ENCODE results near the gene DRC7.
"Not testable (repeated sequence)": the region's sequence is repeated elsewhere in the genome, so short reads cannot be mapped to it uniquely, and the experiment has no call there.

Gene DRC7

DNA sequence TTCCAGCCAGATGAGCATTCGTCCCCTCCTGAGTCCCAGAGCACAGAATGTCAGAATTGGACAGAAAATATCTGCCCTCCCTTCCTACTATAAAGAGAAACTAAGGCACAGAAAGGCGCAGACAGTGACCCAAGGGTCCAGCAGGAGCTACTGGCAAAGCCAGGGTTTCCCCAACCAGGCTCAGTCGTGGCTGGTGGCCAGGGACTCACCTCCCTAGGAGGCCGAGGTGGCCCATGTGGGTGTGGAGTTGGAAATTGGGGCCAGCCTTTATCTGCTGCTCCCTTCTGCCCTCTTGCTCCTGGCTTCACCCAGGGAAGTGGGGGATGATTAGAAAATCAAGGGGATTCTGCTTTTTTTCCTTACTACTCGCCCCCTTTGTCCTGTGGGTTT, 1.1 kb downstream of the DRC7 start:
- no peak for DNase-seq

DNA sequence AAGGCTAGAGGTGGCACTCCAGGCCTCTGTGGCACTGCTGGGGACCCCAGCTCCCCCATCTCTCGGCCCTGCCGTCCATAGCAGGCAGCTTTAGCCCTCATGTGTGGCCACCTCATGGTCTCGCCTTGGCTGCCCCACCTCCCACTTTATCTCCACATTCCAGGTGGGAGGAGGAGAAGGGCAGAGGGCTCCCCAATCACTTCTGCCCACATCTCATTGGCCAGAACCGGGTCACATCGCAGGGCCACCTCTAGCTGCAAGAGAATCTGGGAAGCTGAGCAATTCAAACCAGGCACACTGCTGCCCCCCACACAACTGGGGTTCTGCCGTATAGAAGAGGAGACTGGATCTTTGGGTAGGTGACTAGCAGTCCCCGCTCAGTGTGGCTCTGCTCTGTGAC, 1.6 kb downstream of the DRC7 start:
- DNase-seq, result no peak

DNA sequence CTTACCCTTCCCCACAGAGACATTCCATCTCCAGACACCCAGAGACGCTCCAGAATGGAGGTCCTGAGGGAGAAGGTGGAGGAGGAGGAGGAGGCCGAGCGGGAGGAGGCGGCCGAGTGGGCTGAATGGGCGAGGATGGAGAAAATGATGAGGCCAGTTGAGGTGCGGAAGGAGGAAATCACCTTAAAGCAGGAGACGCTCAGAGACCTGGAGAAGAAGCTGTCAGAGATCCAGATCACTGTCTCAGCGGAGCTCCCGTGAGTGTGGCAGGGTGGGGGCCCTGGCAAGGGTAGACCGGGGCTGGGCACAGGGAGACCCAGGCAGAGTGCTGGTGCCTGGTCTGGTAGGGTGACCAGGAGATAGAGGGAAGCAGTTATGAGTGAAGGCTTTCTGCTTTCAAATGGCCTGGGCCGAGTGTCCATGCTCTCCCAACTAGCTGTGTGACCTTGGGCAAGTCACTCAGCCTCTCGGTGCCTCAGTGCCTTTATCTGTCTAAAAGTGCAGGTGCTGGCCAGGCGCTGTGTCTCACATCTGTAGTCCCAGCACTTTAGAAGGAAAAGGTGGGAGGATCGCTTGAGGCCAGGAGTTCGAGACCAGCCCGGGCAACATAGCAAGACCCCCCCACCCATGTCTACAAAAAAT, 3.4 kb downstream of the DRC7 start:
- no peak for DNase-seq

DNA sequence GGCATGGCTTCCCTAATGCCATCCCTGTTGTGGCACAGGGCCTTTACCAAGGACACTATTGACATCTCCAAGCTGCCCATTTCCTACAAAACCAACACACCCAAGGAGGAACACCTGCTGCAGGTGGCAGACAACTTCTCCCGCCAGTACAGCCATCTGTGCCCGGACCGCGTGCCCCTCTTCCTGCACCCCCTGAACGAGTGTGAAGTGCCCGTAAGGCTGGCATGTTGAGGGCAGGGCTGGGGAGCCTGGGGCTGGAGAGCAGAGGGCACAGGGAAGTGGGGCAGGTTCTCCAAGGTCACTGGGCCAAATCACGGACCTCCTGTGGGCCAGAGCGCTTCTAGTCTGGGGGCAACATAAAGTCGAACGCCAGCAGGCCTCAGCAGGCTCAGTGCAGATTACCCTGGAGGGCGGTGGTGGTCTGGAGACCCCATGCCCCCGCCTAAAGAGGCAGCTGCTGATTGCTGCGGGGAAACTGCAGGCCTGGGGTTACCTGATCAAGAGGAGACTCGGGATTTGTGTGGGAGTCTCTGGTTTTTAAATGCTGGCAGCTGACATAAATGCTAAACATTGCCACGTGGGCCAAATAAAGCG, 4.3 kb downstream of the DRC7 start:
- DNase-seq, result no peak

DNA sequence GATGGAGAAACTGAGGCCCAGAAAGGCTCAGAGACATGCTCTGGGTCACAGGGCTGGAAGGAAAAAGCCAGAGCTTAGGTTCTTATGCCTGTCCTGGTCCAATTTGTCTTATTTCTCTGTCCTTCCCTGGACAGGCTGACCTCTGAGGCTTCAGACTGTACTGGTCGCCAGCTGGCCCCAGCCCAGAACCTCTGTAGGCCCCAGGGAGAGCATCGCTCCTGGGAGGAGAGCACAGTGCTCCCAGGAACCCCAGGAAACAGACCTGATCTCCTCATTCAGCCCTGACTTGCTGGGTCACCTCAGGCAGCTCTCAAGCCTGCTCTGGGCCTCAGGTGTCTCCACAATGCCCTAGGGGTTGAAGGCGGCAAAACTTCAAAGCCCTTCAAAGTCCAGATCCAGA, 4.9 kb downstream of the DRC7 start:
- no peak for DNase-seq

DNA sequence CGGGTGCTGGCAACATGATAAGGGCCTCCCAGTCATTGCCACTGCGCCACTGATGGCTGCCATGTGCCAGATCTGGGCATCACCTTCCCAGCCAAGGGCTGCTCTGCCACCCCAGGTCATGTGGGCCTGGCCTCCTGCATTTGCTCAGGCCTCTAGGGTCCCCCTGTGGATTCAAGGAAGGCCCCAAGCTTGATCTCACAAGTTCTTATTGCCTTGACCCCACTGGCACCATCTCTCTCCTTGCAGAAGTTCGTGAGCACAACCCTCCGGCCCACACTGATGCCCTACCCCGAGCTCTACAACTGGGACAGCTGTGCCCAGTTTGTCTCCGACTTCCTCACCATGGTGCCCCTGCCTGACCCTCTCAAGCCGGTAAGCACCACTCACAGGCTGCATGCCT, 5.3 kb downstream of the DRC7 start:
- DNase-seq, result no peak

DNA sequence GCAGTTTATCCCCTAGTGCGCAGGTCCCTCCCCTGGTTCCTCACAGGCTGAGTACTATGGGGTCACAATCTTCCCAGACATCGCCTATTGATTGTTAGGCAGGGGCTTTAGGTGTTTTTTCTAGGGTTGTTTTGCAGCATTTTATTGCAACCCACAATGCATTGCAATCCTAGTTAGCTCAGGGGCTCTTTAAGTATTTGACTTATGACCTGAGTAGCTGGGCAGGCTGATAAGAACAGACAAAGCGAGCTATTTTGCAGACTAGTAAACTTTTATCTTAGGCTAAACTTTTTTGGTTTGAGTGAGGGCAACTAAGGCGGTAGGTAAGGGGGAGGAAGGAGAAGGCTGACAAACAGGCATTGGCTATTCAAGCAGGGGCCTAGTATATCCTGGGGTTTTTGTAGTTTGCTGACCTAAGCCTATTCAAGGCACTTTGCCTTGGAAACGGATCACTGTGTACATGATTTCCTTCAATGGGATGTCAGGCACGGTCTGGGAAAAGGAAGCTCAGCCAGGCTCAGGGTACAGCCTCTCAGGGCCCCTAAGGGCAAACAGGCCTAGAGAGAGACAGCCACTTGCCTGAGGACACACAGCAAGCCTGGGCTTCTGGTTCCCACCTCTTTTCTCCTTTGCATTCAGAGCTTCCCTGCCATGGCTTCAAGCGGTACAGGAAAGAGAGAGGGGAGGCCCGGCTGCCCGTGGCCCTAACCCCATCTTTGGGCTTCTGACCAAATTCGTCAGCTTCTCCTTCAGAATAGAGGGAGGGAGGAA, 6.4 kb downstream of the DRC7 start:
- no peak for DNase-seq

DNA sequence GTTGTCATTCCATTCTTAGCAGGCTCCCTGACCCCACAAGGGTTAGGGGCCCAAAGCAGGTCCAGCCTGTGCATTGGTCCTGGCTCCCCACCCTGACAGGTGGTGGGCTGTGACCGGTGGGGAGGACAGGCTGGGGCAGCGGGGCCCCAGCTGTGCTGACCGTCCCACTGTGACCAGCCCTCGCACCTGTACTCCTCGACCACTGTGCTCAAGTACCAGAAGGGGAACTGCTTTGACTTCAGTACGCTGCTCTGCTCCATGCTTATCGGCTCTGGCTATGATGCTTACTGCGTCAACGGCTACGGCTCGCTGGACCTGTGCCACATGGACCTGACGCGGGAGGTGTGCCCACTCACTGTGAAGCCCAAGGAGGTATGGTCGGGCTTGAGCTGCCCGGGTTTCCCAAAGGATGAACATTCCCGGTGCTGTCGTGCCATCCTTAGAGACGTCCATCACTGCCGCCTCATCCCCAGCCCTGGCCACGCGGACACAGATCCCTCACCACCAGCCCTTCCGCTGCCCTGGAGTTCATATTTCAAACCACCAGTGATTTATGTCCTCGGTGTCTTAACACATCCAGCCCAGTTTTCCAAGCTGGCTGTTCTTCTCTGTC, 7.3 kb downstream of the DRC7 start:
- no peak for DNase-seq

DNA sequence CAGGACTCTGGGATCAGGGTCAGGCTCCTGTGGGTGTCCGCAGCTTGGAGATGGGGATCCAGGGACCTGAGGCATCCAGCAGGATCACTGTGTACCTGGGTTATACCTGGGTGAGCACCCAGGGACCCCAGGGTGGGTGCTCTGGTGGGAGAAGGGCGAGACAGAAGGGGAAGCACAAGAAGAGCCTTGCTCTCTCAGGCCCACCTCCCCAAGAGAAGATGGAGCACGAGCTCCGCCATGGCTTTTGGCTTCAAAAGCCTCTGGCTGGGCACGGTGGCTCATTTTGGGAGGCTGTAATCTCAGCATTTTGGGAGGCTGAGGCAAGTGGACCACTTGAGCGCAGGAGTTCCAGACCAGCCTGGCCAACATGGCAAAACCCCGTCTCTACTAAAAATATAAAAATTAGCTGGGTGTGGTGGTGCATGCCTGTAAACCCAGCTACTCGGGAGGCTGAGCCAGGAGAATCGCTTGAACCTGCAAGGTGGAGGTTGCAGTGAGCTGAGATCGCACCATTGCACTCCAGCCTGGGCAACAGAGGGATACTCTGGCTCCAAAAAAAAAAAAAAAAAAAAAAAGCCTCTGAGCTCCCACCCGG, 8.9 kb downstream of the DRC7 start:
- DNase-seq, result no peak

DNA sequence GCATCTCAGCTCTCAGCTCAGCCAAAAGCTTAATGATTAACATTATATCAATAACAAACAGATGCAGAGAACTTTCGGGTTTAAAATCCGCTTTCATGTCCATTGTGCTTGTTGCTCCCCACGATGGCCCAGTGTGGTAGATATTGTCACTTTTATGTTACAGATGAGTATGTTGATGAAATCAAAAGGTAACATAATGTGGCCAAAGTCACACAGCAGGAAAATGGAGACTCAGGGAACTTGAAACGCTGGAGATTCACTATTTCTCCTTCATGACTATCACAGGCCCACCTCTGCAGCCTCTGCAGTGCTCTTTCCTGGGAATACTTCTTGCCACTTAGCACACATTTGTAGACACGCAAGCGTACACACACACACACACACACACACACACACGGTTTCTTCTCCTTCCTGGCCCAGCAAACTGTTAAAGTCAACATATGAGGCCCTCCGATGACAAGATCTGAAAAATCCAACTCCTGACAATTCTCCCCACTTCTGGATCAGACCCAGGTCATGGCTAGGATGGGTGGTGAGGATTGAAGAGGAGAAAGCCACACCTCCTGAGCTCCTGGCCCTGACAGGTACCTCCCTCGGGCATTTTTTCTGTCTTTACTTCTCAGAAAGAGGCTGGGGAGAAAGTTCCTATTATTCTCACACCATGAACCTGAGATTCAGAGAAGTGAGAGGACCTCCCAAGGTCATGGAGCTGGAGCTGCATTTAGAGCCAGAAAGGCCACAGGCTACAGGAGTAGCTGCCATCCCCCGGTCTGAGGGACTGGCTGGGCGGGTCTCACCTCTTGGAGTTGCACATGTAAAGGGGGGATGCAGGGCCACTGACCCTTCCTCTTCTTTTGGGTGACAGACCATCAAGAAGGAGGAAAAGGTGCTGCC, 9.7 kb downstream of the DRC7 start:
- DNase-seq, result no peak

DNA sequence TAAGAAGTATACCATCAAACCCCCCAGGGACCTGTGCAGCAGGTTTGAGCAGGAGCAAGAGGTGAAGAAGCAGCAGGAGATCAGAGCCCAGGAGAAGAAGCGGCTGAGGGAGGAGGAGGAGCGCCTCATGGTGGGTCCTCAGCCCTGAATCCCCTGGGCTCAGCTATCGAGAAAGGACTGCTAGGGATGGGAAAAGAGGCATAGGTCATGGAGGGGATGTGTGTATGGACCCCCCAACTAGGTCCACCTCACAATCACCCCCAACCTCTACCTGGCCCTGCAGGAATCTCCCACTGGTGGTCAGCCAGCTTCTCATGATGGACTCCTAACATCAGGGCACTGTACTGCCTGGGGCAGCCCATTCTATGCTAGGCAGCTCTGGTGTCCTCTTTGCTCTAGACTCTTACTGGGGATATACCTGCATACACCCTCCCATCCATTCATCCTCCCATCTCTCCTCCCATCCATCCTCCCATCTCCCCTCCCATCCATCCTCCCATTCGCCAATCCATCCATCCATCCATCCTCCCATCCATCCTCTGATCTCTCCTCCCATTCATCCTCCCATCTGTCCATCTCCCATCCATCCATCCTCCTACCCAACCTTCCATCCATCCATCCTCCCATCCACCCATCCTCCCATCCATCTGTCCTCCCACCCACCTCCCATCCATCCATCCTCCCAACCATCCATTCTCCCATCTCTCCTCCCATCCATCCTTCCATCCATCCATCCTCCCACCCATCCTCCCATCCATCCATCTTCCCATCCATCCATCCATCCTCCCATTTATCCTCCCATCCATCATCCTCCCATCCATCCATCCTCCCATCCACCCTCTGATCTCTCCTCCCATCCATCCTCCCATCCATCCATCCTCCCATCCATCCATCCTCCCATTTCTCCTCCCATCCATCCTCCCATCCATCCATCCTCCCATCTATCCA, 10.6 kb downstream of the DRC7 start:
- no peak for DNase-seq

DNA sequence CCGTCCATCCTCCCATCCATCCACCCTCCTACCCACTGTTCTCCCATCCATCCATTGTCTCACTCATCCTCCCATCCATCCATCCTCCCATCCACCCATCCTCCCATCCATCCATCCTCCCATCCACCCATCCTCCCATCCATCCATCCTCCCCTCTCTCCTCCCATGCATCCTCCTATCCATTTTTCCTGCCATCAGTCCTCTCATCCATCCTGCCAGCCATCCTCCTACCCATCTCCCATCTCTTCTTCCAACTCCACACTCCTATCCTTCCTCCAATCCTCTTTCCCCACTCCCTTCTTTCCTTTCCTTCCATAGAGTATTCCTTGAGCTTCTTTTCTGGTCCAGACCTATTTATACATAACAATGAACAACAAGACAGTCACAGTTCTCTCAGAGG, 12.1 kb downstream of the DRC7 start:
- DNase-seq, result no peak

DNA sequence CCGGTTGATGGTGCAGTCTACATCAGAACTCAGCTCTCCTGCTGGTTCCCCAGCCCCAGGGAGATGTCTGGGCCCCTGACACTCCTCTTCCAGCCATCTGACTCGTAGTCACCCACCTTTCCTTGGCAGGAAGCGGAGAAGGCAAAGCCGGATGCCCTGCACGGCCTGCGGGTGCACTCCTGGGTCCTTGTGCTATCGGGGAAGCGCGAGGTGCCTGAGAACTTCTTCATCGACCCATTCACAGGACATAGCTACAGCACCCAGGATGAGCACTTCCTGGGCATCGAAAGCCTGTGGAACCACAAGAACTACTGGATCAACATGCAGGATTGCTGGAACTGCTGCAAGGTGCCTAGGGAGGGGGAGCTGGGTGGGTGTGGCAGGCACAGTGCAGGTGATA, 12.7 kb downstream of the DRC7 start:
- DNase-seq, result no peak

DNA sequence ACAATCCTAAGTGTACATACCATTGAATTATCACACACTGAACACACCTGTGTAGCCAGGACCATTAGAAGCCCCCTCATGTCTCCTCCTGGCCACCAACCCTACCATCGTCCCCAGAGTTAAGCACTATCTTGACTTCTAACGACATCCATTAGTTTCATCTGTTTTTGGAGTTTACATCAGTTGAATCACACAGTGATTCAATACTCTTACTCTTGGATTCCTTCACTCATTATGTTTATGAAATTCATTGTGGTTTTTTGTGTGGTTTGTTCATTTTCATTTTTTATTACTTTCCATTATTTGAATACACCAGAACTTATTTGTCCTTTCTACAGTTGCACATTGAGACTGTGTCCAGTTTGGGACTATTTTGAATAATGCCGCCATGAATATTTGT, 13.6 kb downstream of the DRC7 start:
- DNase-seq, result no peak

DNA sequence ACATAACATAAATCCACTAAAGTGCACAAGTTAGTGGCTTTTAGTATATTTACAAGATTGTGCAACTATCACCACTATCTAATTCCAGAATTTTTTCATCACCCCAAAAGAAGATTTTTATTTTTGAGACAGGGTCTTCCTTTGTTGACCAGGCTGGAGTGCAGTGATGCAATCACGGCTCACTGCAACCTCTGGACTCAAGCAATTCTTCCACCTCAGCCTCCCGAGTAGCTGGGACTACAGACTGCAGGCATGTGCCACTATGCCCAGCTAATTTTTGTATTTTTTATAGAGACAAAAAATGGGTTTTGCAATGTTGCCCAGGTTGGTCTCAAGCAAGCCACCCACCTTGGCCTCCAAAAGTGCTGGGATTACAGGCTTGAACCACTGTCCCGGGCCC, 15.1 kb downstream of the DRC7 start:
- no peak for DNase-seq

DNA sequence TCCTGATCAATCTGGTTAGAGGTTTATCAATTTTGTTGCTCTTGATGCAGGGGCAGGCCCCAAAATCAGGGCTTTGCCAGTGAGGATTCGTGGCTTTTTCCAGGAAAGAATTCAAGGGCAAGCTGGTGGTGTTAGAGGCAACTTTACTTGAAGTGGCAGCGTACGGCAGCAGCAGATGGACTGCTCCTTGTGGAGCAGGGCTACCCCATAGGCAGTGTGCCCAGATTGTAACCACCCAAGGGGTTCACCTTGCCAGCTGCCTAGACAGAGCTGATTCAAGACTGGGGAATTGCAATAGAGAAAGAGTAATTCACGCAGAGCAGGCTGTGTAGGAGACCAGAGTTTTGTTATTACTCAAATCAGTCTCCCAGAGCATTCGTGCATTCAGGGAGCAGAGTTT, 16.7 kb downstream of the DRC7 start:
- DNase-seq, result no peak

DNA sequence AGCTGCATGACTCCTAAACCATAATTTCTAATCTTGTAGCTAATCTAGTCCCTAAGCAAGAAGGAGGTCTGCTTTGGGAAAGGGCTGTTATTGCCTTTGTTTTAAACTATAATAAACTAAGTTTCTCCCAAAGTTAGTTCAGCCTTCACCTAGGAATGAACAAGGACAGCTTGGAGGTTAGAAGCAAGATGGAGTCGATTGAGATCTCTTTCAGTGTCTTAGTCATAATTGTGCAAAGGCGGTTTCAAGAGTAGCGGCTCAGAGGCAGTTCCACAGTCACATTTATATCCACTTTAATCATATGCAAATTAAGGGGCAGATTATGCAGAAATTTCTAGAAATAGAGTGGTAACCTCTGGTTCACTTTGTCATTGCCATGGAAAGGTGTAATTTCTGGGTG, 17.4 kb downstream of the DRC7 start:
- DNase-seq, result no peak

DNA sequence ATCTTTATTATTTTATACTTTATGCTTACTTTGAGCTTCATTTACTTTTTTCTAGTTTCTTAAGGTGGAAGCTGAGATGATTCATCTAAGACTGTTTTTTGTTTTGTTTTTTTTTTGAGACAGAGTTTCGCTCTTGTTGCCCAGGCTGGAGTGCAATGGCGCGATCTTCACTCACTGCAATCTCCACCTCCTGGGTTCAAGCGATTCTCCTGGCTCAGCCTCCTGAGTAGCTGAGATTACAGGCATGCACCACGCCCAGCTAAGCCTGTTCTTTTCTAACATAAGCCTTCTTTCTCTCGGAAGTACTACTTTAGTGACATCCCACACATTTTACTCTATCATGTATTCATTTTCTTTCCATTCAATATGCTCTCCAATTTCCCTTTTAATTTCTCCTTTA, 18.0 kb downstream of the DRC7 start:
- DNase-seq, result not testable (repeated sequence)

DNA sequence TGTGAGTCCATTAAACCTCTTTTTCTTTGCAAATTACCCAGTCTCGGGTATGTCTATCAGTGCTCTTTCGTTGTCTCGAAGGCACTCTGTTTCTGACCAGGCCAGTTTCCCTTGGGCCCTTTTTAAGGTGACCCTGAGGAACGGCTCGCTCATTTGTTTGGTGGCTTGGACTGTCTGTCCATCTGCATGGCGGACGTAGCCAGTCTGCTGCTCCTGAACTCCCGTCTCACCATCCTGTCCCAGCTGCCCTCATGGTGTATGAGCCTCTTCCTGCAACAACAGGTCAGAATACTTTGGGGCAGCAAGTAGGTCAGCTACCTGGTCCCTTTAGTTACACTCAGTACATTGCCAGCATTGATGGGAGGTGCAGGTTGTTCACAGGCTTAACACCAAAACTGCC, 19.0 kb downstream of the DRC7 start:
- DNase-seq, result no peak

DNA sequence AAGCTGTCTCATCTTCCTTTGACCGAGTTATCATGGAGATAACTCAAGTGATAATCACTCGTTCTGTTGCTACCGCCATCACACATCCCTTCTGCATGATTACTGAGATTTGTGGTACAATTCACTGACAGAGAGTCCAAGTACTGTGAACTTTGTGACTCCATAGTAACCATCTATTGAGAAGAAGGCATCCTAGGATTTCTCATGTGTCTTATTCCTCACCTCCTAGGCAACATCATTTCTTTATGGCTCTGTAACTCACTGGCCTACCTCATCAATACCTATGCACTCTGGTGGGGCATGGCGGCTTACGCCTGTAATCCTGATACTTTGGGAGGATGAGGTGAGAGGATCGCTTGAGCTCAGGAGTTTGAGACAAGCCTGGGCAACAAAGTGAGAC, 19.4 kb downstream of the DRC7 start:
- no peak for DNase-seq

DNA sequence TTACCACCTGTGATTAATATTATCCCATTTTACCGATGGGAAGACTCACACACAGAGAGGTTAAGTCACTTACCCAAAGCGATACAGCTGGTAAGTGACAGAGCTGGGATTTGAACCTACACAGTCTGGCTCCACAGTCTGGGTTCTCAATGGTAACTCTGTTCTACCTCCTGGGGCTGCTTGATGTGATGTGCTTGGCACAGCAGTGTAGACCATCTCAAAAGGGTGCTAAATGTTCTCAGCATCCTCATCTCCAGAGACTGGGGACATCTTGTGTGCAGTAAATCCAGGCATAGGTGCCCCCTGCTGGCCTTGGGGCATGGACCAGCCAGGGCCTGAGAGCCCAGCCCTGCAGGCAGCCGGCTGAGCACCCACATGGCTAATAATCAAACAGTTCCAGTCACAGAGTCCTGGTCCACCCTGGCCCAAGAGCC, 25.6 kb downstream of the DRC7 start:
- no peak for DNase-seq
